K562 (cell line): ENCODE measurements around the gene AACS. TPM values are rescaled to one million over a fixed set of nuclear protein-coding genes. Genes with fewer than 3 reads are reported as not detected.

Experiments used
- ATAC-seq: fragments of 200-7000 bp; cut with Tn5 transposase; 3 replicates; pipeline ENCODE4 v1.9.1; 2020; ENCODE audit warnings: moderate library complexity
- BruUV-seq: library from RNA; stranded (reverse); fragments of 400-500 nt; replicated peaks from 2 replicates; lab custom pipeline; 2021; lab: Mats Ljungman, UMichigan
- CTCF ChIA-PET: fragments of 300-600 bp; formaldehyde crosslinking; extraction: SDS; loops from one replicate; lab custom pipeline; 2021; ENCODE audit warnings: low intra/inter-chr PET ratio; lab: Yijun Ruan, JAX
- POLR2A ChIA-PET: fragments of 300-600, 350-650 bp; sonication (Branson Sonifier 250); formaldehyde crosslinking; extraction: SDS; loops from one replicate; lab custom pipeline; 2021; ENCODE audit warnings: antibody characterized with exemption, inconsistent platforms; lab: Yijun Ruan, JAX
- DNase-seq, 4 experiments: peaks; one replicate each; pipeline versions ENCODE4 v3.0.0 to v3.0.0-alpha.2; 2011 to 2018; ENCODE audit warnings: low spot score in 3 of 4, mixed read lengths in 3 of 4; ENCODE audit errors: extremely low read depth in 1 of 4
- FAIRE-seq: peaks from 2 replicates; lab custom pipeline; 2011; peaks lifted over from hg19 to GRCh38; lab: Jason Lieb, UNC
- H2AFZ ChIP-seq: 2 replicates; pipeline ENCODE4 v1.6.0; 2011; ENCODE audit warnings: low read depth, low read length, control low read depth, inconsistent platforms
- H3K27ac ChIP-seq: fragments of 200-600 bp; 3 replicates; pipeline ENCODE4 v1.8.0; 2011; ENCODE audit warnings: low read depth, mild to moderate bottlenecking, control low read depth, inconsistent platforms, low read length, moderate library complexity, mixed read lengths; ENCODE audit errors: extremely low read depth
- H3K27me3 ChIP-seq, 2 experiments: fragments of 300-600 bp in 1 of 2; 2 replicates in 1 of 2; 3 replicates in 1 of 2; pipeline versions ENCODE4 v1.6.0 to v1.8.0; 2011; ENCODE audit warnings: inconsistent platforms in 2 of 2, low read length in 2 of 2, mild to moderate bottlenecking in 1 of 2, mixed read lengths in 1 of 2, moderate library complexity in 1 of 2; ENCODE audit not compliant: control insufficient read depth in 2 of 2, insufficient read depth in 2 of 2
- H3K36me3 ChIP-seq: fragments of 300-600 bp; 3 replicates; pipeline ENCODE4 v1.8.0; 2011; ENCODE audit warnings: mild to moderate bottlenecking, low read length, inconsistent platforms; ENCODE audit not compliant: control insufficient read depth, insufficient read depth
- H3K4me1 ChIP-seq, 2 experiments: fragments of 200-600 bp in 1 of 2; replicated peaks in 1 of 2; 2 replicates in 1 of 2; 3 replicates in 1 of 2; pipeline versions ENCODE4 v1.5.1 to v1.8.0; 2011; ENCODE audit warnings: inconsistent platforms in 2 of 2, low read length in 2 of 2, mild to moderate bottlenecking in 1 of 2, mixed read lengths in 1 of 2, moderate library complexity in 1 of 2; ENCODE audit not compliant: control insufficient read depth in 2 of 2, insufficient read depth in 2 of 2
- H3K4me2 ChIP-seq: 2 replicates; pipeline ENCODE4 v1.6.1; 2011; ENCODE audit warnings: low read length, control low read depth, inconsistent platforms, mixed read lengths; ENCODE audit not compliant: insufficient read depth
- H3K4me3 ChIP-seq: fragments of 200-600 bp; sonication (generic), shearing (Covaris generic); 2 replicates; pipeline ENCODE4 v1.5.1; 2016; ENCODE audit warnings: control low read depth, inconsistent platforms
- H3K79me2 ChIP-seq: fragments of 200-600 bp; 3 replicates; pipeline ENCODE4 v1.8.0; 2011; ENCODE audit warnings: low read length, inconsistent platforms; ENCODE audit not compliant: control insufficient read depth, insufficient read depth
- H3K9ac ChIP-seq, 2 experiments: 2 replicates each; pipeline versions ENCODE4 v1.6.0 to v1.6.1; 2011; ENCODE audit warnings: low read depth in 2 of 2, low read length in 2 of 2, control low read depth in 1 of 2, inconsistent platforms in 1 of 2, mild to moderate bottlenecking in 1 of 2, mixed read lengths in 1 of 2; ENCODE audit not compliant: insufficient read depth in 1 of 2
- H3K9me1 ChIP-seq: one replicate; pipeline ENCODE4 v1.6.0; 2011; ENCODE audit warnings: inconsistent platforms, mild to moderate bottlenecking, low read length, moderate library complexity; ENCODE audit not compliant: control insufficient read depth, insufficient read depth
- H3K9me3 ChIP-seq: replicated peaks from 2 replicates; pipeline ENCODE4 v1.5.1; 2011; ENCODE audit warnings: low read depth, low read length, inconsistent platforms; ENCODE audit not compliant: control insufficient read depth, insufficient read depth
- H4K20me1 ChIP-seq: replicated peaks from 2 replicates; pipeline ENCODE4 v1.6.1; 2011; ENCODE audit warnings: low read length, inconsistent platforms, mixed read lengths; ENCODE audit not compliant: control insufficient read depth, insufficient read depth
- ATF6 ChIP-seq: sonication (generic); formaldehyde crosslinking; IDR thresholded peaks from 2 replicates; pipeline ENCODE4 v1.4.0; 2020; ENCODE audit warnings: mild to moderate bottlenecking, missing genetic modification reagents
- E2F1 ChIP-seq: sonication (generic); formaldehyde crosslinking; IDR thresholded peaks from 2 replicates; pipeline ENCODE4 v1.8.1; 2023; ENCODE audit warnings: mild to moderate bottlenecking, missing genetic modification reagents, moderate library complexity
- L3MBTL2 ChIP-seq: fragments of 450-650 bp; IDR thresholded peaks from 2 replicates; pipeline ENCODE4 v1.6.1; 2016; ENCODE audit warnings: mild to moderate bottlenecking, moderate library complexity
- MCM2 ChIP-seq: fragments of 450-650 bp; IDR thresholded peaks from 2 replicates; pipeline ENCODE4 v1.6.1; 2017; ENCODE audit warnings: low read depth, mild to moderate bottlenecking
- MTF1 ChIP-seq: fragments of 250-450 bp; sonication (Bioruptor Pico); IDR thresholded peaks from 2 replicates; pipeline ENCODE4 v1.9.0; 2021; ENCODE audit warnings: moderate library complexity, mild to moderate bottlenecking, inconsistent platforms, borderline replicate concordance
- NFRKB ChIP-seq: fragments of 450-650 bp; IDR thresholded peaks from 2 replicates; pipeline ENCODE4 v1.6.1; 2016; ENCODE audit warnings: low read depth
- SPI1 ChIP-seq: IDR thresholded peaks from 2 replicates; pipeline ENCODE4 v1.6.1; 2011; ENCODE audit warnings: low read depth, low read length, control low read depth, borderline replicate concordance
- WGBS: fragments of 100-300 bp; shearing (Covaris generic); methylation state at CpG from one replicate; pipeline ENCODE4 v1.1.6; 2016; ENCODE audit warnings: low coverage, mixed read lengths; ENCODE audit not compliant: insufficient coverage; ENCODE audit errors: missing lambda C conversion rate; 5-methylcytosine and 5-hydroxymethylcytosine counted together
- in situ Hi-C: fragments of 300-500 bp; cut with MboI; formaldehyde crosslinking; loops from 4 replicates; pipeline ENCODE4 v1.15.0; 2018; ENCODE audit warnings: inconsistent platforms, mixed read lengths
- intact Hi-C: fragments of 100-400 bp; cut with micrococcal nuclease; formaldehyde crosslinking; loops from 2 replicates; pipeline ENCODE4 v1.14.2; 2022
- polyA plus RNA-seq, 8 experiments: library from polyadenylated mRNA; depleted of rRNA in 4 of 8; stranded (reverse) in 5 of 8; unstranded in 3 of 8; fragments of >200 nt; fragmentation: Nextera tagmentation in 2 of 8; fragmentation: Illumina TruSeq in 1 of 8; extraction: Ambion mirVana in 2 of 8; extraction: Trizol in 1 of 8; gene quantifications; 2 replicates each; pipeline versions ENCODE4 v1.2.1 to v1.2.3, GENCODE V29; 2011 to 2014; ENCODE audit warnings: inconsistent platforms in 1 of 8, missing spikeins in 1 of 8
- total RNA-seq, 7 experiments: library from RNA; depleted of rRNA in 6 of 7; stranded (reverse); fragments of >200 nt in 6 of 7; fragmentation: Illumina TruSeq in 2 of 7; extraction: Trizol in 2 of 7; gene quantifications; 2 replicates each; pipeline versions ENCODE4 v1.2.1 to v1.2.3, GENCODE V29; 2011 to 2021; ENCODE audit warnings: low replicate concordance in 1 of 7

The AACS gene
- total and polyA plus RNA-seq, 9 of the 15 experiments (the other 6 are each of a cell fraction or from before 2014, with no cell fraction given), result 2.4 to 13.0 (median 6.0) TPM

- BruUV-seq, result no TSS peak
- TF ChIP-seq NFRKB (no peak), E2F1 (CRISPR knock-in tag) (no peak), MTF1 (CRISPR knock-in tag) (no peak), ATF6 (CRISPR knock-in tag) (no peak), L3MBTL2 (no peak), MCM2 (no peak), SPI1 (no peak)
- H3K4me1 ChIP-seq, result no peaks in the 10 kb centered on the region
- no peak overlapping the region for H3K4me2 ChIP-seq
- H3K4me3 ChIP-seq, result no peak overlapping the region
- H3K27ac ChIP-seq, result no peak overlapping the region
- ATAC-seq, result no peak
- H3K79me2 ChIP-seq, result no peaks in the 10 kb centered on the region
- peaks cover 17% of the 10 kb centered on the region; the same call in 1 of the 3 replicates for H3K36me3 ChIP-seq
- WGBS, result 76% methylated on average over 9 of the region's 9 CpGs
- no peaks in the 10 kb centered on the region for H3K27me3 ChIP-seq
- no peaks in the 10 kb centered on the region for H3K9me3 ChIP-seq
- in situ Hi-C loops (no loop called here), intact Hi-C loops (no loop called here)
- FAIRE-seq, result no peak
- H3K9me1 ChIP-seq, result no peaks in the 10 kb centered on the region
- POLR2A ChIA-PET, result no interaction called here
- CTCF ChIA-PET, result no interaction called here
- DNase-seq, result no peak
- no peaks in the 10 kb centered on the region for H4K20me1 ChIP-seq
- no peak overlapping the region for H3K9ac ChIP-seq
- no peak overlapping the region for H2AFZ ChIP-seq
Observed at GRCh38 chr12:125033288-125033687, 31.9 kb upstream of the AACS start.
